Testis (tissue), 3 donors: Measurements from ENCODE around the gene DTHD1. TPM values are rescaled to one million over a fixed set of nuclear protein-coding genes. Genes with fewer than 3 reads are reported as not detected.

Experiments
- DNase-seq: peaks from one replicate; pipeline ENCODE4 v3.0.0-alpha.2; 2019
- H3K27ac ChIP-seq, 2 donors: fragments of 200-600 bp; sonication (generic); one replicate each; pipeline ENCODE4 v1.5.1; 2019
- H3K27me3 ChIP-seq: fragments of 200-600 bp; sonication (generic); one replicate; pipeline ENCODE4 v1.5.1; 2019
- H3K36me3 ChIP-seq: fragments of 200-600 bp; sonication (generic); one replicate; pipeline ENCODE4 v1.5.1; 2017; ENCODE audit warnings: low read depth; ENCODE audit errors: missing control alignments
- H3K4me1 ChIP-seq: fragments of 200-600 bp; sonication (generic); one replicate; pipeline ENCODE4 v1.5.1; 2019
- H3K4me3 ChIP-seq, 2 donors: fragments of 200-600 bp; sonication (generic); one replicate each; pipeline ENCODE4 v1.5.1; 2017 to 2019
- H3K9me3 ChIP-seq: fragments of 200-600 bp; sonication (generic); one replicate; pipeline ENCODE4 v1.5.1; 2017
- CTCF ChIP-seq, 3 experiments: fragments of 450-650 bp in 2 of 3; fragments of 200-600 bp in 1 of 3; sonication (generic) in 1 of 3; IDR thresholded peaks; one replicate each; pipeline ENCODE4 v1.5.1; 2016 to 2019; ENCODE audit warnings: antibody characterized with exemption in 3 of 3, mild to moderate bottlenecking in 2 of 3, moderate library complexity in 1 of 3
- POLR2A ChIP-seq: fragments of 450-650 bp; IDR thresholded peaks from one replicate; pipeline ENCODE4 v1.6.1; 2017; ENCODE audit warnings: antibody characterized with exemption, mild to moderate bottlenecking, moderate library complexity
- WGBS, 2 donors: methylation state at CpG; one replicate each; pipeline ENCODE4 v1.1.5; 2018; 5-methylcytosine and 5-hydroxymethylcytosine counted together
- intact Hi-C: fragments of 100-400 bp; cut with DNase I; formaldehyde crosslinking; loops from one replicate; pipeline ENCODE4 v1.15.1; 2023; ENCODE audit warnings: low total_unique reads
- polyA plus RNA-seq: library from polyadenylated mRNA; stranded (reverse); fragments of 350-450 nt; fragmentation: Illumina TruSeq; extraction: RNeasy Lipid Tissue Mini Kit (QIAGEN cat#74804); gene quantifications from one replicate; pipeline ENCODE4 v1.2.3, GENCODE V29; 2014; ENCODE audit warnings: low read depth, low replicate concordance; ENCODE audit not compliant: insufficient read depth
- total RNA-seq, 2 donors: library from RNA; depleted of rRNA; stranded (reverse); fragments of >200 nt; gene quantifications; one replicate each; pipeline ENCODE4 v1.2.3, GENCODE V29; 2016

The DTHD1 gene
- total and polyA plus RNA-seq, 3 donors from 2014 or later, result 1.0 to 5.8 (median 4.3) TPM

- no peak for TF ChIP-seq CTCF (IDR thresholded peaks at IDR 0.05)
- no peak for TF ChIP-seq POLR2A
- Histone ChIP-seq H3K27ac (no peak overlapping the region), H3K27me3 (no peaks in the 10 kb centered on the region), H3K9me3 (no peaks in the 10 kb centered on the region), H3K4me1 (no peaks in the 10 kb centered on the region), H3K36me3 (no peaks in the 10 kb centered on the region), H3K4me3 (no peak overlapping the region)
- intact Hi-C loops, result no loop called here
- WGBS, 2 donors, result 72 to 83% methylated on average over 2 of the region's 2 CpGs
- no peak for DNase-seq
Observed at GRCh38 chr4:36329228-36329627, 47.8 kb downstream of the DTHD1 start.

DNA sequence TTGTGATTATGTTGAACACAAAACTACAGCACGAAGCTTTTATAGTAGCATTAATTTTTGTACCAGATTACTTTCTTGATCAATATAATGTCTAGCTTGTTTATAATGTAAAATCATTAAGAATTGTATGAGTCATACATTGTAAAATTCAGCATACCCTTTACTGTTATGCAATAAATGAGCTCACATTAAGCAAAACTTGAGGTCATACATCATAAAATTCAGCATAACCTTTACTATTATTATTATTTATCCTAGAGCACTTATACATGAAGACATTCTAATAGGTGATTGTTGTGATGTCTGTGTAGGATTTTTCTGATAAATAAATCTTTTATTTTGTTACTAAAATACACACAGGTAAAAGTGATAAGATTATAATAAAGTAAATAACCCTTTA lies 49.4 kb downstream of the DTHD1 start:
- no peak overlapping the region for H3K27ac ChIP-seq
- H3K4me3 ChIP-seq, result no peak overlapping the region
- no peaks in the 10 kb centered on the region for H3K9me3 ChIP-seq
- H3K4me1 ChIP-seq, result no peaks in the 10 kb centered on the region
- no peak for DNase-seq
- no peaks in the 10 kb centered on the region for H3K36me3 ChIP-seq
- H3K27me3 ChIP-seq, result no peaks in the 10 kb centered on the region
- intact Hi-C loops, result no loop called here
- WGBS, 2 donors, result 89 to 92% methylated on average over 1 of the region's 1 CpG
- no peak for TF ChIP-seq POLR2A
- no peak for TF ChIP-seq CTCF (IDR thresholded peaks at IDR 0.05)

- Histone ChIP-seq H3K27me3 (no peaks in the 10 kb centered on the region), H3K9me3 (no peaks in the 10 kb centered on the region), H3K4me3 (no peak overlapping the region), H3K36me3 (no peaks in the 10 kb centered on the region), H3K4me1 (no peaks in the 10 kb centered on the region), H3K27ac (no peak overlapping the region)
- intact Hi-C loops, result no loop called here
- no peak for DNase-seq
- no peak for TF ChIP-seq CTCF (IDR thresholded peaks at IDR 0.05)
- TF ChIP-seq POLR2A, result no peak
- 82 to 95% methylated on average over 7 of the region's 7 CpGs for WGBS, 2 donors
Observed at GRCh38 chr4:36332023-36332781, 50.8 kb downstream of the DTHD1 start.

DNA sequence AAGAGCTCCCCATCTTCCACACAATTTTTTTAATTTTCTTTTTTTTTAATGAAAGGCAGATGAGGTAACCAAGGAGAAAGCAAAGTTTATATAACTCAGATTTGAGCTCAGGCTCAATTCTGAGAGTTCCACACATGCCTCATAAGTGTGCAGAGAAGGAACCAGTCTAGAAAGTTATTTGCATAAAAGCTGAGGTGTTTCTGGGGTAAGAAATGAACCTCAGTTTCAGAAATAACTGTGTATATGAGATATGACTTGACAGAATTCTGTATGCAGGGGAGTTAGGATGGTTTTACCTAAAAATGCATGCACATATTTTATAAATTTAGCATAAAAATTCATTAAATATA lies 51.3 kb downstream of the DTHD1 start:
- Histone ChIP-seq H3K27me3 (no peaks in the 10 kb centered on the region), H3K27ac (no peak overlapping the region), H3K36me3 (no peaks in the 10 kb centered on the region), H3K4me3 (no peak overlapping the region), H3K9me3 (no peaks in the 10 kb centered on the region), H3K4me1 (no peaks in the 10 kb centered on the region)
- DNase-seq, result no peak
- intact Hi-C loops, result no loop called here
- TF ChIP-seq CTCF (IDR thresholded peaks at IDR 0.05) (no peak), POLR2A (no peak)

- no peak for DNase-seq
- 88 to 92% methylated on average over 6 of the region's 6 CpGs for WGBS, 2 donors
- Histone ChIP-seq H3K9me3 (no peaks in the 10 kb centered on the region), H3K4me3 (no peak overlapping the region), H3K4me1 (no peaks in the 10 kb centered on the region), H3K27ac (no peak overlapping the region), H3K27me3 (no peaks in the 10 kb centered on the region), H3K36me3 (no peaks in the 10 kb centered on the region)
- intact Hi-C loops, result no loop called here
- no peak for TF ChIP-seq POLR2A
- no peak for TF ChIP-seq CTCF (IDR thresholded peaks at IDR 0.05)
Observed at GRCh38 chr4:36333303-36333877, 52.0 kb downstream of the DTHD1 start.
